ENCODE data around the gene NCOA6.

Gene NCOA6

GRCh38 chr20:34703424-34704176 is 121.9 kb downstream of the NCOA6 start:
- DNase-seq = no peak

- DNase-seq = no peak
Observed at GRCh38 chr20:34703061-34703423, 122.4 kb downstream of the NCOA6 start.

GRCh38 chr20:34701405-34702085 is 123.9 kb downstream of the NCOA6 start:
- no peak for DNase-seq

GRCh38 chr20:34693414-34693813 is 132.0 kb downstream of the NCOA6 start:
- DNase-seq = no peak

GRCh38 chr20:34691838-34692237 is 133.6 kb downstream of the NCOA6 start:
- DNase-seq = no peak

GRCh38 chr20:34689486-34689885 is 136.0 kb downstream of the NCOA6 start:
- no peak for DNase-seq

- DNase-seq = no peak
Observed at GRCh38 chr20:34683667-34684066, 141.8 kb downstream of the NCOA6 start.

GRCh38 chr20:34680586-34681175 is 144.8 kb downstream of the NCOA6 start:
- no peak for DNase-seq

GRCh38 chr20:34676642-34677373 is 148.6 kb downstream of the NCOA6 start, which contains the start of gene PIGU:
Gene PIGU (minus strand): TSS chr20:34677092. CDS start chr20:34677085, 7 bp downstream.
- DNase-seq = peak; percentile 94

- no peak for DNase-seq
Observed at GRCh38 chr20:34675993-34676641, 149.3 kb downstream of the NCOA6 start.

GRCh38 chr20:34675561-34675960 is 149.9 kb downstream of the NCOA6 start:
- DNase-seq = no peak

GRCh38 chr20:34673412-34673811 is 152.0 kb downstream of the NCOA6 start:
- no peak for DNase-seq

GRCh38 chr20:34669094-34669493 is 156.4 kb downstream of the NCOA6 start:
- no peak for DNase-seq

Data from stimulated activated CD4-positive, alpha-beta T cell treated with anti-CD3 and anti-CD28 coated beads, Interleukin-12 subunit alpha, Interleukin-12 subunit beta, amount 100 ng/mL, for 4 hours (primary cell).